GM19240 (cell line): ENCODE results near the gene MCMBP.
"Not testable (repeated sequence)": the region's sequence is repeated elsewhere in the genome, so short reads cannot be mapped to it uniquely, and the experiment has no call there.

ENCODE experiments used
- DNase-seq: peaks from one replicate; pipeline ENCODE4 v3.0.0; 2011; ENCODE audit warnings: low spot score; ENCODE audit not compliant: insufficient read length

The MCMBP gene

GRCh38 chr10:119872610-119872859, at the start of gene MCMBP:
TSS of gene MCMBP (minus strand) at chr10:119872843. CDS start at chr10:119872584, 259 bp downstream.
- no peak for DNase-seq

- no peak for DNase-seq
Measured at GRCh38 chr10:119919826-119920225, 47.2 kb upstream of the MCMBP start.

- no peak for DNase-seq
Measured at GRCh38 chr10:119919271-119919670, 46.6 kb upstream of the MCMBP start.

GRCh38 chr10:119917777-119918176, 45.1 kb upstream of the MCMBP start:
- DNase-seq = no peak

DNA sequence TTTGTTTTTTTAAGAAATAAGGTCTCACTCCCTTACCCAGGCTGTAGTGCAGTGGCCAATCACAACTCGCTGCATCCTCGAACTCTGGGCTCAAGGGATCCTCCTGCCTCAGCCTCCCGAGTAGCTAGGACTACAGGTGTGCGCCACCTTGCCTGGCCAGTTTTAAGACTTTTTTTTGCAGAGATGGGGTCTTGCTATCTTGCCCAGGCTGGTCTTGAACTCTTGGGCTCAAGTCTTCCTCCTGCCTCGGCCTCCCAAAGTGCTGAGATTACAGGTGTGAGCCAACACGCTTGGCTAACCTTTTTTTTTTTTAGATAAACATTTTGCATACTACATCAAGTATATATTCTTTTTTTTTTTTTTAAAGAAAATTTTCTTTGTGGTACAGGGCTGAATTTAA, 38.0 kb upstream of the MCMBP start:
- DNase-seq = no peak

DNA sequence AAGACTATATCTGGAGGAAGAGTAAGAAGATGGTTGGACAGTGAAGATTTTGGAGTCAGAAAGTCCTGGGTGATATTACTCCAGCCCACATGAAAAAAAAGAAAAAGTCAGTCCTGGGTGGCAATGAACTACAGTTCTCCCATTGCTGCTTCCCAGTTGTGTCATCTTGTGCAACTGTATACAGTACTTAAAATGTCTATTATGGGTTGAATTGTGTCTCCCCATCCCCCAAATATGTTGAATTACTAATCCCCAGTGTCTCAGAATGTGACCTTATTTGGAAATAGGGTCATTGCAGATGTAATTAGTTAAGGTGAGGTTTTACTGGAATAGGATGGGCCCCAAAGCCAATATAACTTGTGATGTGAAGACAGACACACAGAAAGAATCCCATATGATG, 35.5 kb upstream of the MCMBP start:
- no peak for DNase-seq

DNA sequence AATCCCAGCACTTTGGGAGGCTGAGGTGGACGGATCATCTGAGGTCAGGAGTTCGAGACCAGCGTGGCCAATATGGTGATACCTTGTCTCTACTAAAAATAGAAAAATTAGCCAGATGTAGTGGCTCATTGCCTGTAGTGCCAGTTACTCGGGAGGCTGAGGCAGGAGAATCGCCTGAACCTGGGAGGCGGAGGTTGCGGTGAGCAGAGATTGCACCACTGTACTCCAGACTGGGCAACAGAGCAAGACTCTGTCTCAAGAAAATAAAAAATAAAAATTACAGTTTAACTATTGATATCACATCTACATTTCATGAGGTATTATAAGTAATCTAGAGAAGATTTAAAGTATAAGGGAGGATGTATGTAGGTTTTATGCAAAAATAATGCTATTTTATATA, 35.1 kb upstream of the MCMBP start:
- not testable (repeated sequence) for DNase-seq

DNA sequence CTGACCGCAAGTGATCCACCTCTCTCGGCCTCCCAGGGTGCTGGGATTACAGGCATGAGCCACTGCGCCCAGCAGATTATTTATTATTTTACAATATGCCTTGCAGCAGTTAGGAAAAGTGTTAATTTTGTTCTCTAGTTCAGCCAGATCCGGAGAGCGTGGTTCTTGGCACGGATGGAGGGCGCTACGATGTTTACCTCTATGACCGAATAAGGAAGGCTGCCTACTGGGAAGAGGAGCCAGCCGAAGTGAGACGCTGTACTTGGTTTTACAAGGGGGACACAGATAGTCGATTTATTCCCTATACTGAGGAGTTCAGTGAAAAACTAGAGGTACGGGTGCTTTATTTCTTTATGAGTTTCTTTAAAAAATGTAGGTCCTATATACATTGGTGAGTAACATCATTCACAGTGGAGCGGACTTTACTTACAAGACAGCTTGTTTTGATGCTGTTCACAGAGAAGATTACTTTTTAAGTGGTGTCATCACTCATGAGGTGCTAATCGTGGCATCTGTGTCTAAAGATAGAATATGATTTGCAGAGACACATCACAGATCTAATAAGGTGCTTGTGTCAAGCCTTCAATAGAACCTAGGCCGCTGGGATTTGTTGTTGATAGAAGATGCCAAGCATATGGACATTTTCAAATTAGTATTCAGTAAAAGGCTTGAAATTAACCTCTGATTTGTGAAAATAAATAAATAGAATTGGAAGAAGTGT, 31.5 kb upstream of the MCMBP start:
- no peak for DNase-seq

GRCh38 chr10:119898577-119898976, 25.9 kb upstream of the MCMBP start:
- DNase-seq = no peak

DNA sequence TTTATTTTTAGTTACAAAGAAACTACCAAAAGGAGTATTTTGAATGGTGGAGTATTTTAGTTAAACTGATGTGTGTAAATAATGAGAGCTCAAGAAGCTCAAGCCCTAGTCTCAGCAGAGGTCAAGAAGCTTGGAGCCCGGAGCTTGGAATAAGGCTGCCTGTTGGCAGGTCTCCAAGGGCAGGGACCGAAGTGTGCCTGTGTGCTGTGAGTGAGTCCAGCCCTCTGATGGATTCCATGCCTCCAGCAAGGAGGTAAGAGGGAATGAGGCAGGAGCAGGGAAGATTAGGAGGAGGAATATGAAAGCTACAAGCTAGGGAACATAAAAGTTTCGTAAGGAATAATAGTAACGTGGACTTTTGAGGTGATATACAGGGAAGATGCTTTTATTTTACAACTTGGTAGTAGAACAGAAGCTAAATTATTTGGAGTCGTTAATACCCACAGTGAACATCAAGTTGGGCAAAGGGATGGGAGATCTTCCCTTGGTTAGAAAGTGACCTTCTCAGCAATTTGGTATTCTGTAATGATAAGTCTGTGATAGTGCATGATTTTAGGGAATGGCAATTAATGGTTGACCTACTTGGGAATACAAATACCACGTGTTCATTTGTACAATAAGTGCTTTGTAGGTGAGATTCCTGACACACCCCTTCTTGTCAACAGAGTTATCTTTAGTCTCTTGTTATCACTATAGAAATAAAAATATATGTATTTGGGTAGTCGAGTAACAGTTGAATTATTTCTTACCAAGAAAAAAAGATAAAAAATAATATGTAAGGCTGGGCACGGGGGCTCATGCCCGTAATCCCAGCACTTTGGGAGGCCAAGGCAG, 24.5 kb upstream of the MCMBP start:
- no peak for DNase-seq

DNA sequence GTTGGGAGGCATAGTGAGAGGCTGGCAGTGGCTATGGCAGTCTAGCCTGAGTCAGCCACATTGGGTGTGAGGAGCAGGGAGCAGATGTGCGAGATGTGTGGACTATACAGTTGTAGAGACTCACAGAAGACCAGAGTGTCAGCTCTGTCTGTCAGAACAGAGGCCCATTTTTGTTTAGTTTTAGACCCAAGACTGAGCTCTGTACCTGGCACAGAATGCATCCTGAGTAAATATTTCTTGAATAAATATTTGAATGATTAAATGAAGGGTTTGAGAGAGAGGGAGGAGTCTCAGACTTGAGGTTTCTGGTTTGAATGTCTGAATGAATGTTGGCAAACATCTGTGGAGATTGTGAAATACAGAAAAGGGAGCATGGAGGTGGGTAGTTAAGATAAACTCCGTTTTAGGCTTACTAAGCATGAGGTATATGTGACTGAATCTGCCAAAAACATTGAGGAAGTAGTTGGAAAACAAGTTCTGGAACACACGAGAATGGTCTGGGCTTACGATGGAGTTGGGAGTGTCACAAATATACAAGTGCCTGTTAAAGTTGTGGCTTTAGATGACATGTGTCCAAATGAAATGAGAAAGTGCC, 23.5 kb upstream of the MCMBP start:
- no peak for DNase-seq

GRCh38 chr10:119893845-119894427, 21.3 kb upstream of the MCMBP start:
- no peak for DNase-seq

DNA sequence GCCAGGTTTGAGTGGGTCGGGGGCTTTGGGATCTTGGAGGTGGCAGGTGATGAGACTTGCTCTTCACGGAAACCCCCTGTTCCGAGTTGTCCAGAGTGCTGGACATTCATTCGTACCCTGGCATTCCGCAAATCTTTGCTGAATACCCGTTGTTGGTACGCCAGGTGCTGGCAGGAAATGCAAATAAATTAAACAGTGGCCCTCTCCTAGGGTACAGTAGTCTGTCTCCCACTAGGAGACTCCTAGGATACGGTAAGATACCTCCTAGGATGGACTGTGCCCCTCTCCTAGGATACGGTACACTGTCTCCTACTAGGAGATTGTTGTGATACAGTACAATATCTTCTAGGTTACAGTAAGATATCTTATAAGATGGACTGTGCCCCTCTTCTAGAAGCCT, 20.4 kb upstream of the MCMBP start:
- DNase-seq = no peak

GRCh38 chr10:119892188-119893065, 19.8 kb upstream of the MCMBP start, which contains the start of gene SEC23IP:
TSS of gene SEC23IP (plus strand) at chr10:119892730. CDS start at chr10:119892783, 53 bp downstream.
- peak; percentile 86 for DNase-seq

DNA sequence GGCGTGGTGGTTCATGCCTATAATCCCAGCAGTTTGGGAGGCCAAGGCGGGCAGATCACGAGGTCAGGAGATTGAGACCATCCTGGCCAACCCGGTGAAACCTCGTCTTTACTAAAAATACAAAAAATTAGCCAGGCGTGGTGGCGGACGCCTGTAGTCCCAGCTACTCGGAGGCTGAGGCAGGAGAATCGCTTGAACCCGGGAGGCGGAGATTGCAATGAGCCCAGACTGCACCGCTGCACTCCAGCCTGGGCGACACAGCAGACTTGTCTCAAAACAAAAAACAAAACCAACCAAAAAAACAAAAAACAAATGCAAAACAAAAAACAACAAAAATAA, 19.2 kb upstream of the MCMBP start:
- not testable (repeated sequence) for DNase-seq

DNA sequence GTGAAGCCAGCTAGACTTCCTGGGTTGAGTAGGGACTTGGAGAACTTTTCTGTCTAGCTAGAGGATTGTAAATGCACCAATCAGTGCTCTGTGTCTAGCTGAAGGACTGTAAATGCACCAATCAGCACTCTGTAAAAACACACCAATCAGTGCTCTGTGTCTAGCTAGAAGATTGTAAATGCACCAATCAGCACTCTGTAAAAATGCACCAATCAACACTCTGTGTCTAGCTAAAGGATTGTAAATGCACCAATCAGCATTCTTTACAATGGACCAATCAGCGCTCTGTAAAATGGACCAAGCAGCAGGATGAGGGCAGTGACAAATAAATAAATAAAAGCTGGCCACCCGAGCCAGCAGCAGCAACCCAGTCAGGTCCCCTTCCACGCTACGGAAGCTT, 17.7 kb upstream of the MCMBP start:
- not testable (repeated sequence) for DNase-seq

DNA sequence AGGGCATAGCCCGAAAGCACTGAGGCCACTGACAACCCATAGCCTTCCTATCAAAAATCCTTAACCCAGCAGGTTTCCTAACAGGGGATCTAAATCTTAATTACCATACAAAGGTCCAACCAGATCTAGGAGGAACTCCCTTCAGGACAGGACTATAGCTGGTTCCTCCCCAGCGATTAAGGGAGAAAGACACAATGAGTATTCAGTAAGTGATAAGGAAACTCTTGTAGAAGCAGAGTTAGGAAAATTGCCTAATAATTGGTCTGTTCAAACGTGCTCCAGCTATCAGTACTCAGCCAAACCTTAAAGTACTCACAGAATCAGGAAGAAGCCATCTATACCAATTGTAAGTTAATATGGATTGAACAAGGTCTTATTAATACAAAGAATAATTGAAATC, 16.6 kb upstream of the MCMBP start:
- not testable (repeated sequence) for DNase-seq

GRCh38 chr10:119888715-119889114, 16.1 kb upstream of the MCMBP start:
- DNase-seq = not testable (repeated sequence)

DNA sequence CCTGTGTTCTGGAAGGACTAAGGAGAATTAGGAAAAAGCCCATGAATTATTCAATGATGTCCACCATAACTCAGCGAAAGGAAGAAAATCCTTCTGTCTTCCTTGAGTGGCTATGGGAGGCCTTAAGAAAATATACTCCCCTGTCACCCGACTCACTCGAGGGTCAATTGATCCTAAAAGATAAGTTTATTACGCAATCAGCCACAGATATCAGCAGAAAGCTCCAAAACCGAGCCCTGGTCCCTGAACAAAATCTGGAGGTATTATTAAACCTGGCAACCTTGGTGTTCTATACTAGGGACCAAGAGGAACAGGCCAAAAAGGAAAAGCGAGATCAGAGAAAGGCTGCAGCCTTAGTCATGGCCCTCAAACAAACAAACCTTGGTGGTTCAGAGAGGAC, 13.4 kb upstream of the MCMBP start:
- not testable (repeated sequence) for DNase-seq

GRCh38 chr10:119883901-119884611, 11.4 kb upstream of the MCMBP start:
- DNase-seq = not testable (repeated sequence)

DNA sequence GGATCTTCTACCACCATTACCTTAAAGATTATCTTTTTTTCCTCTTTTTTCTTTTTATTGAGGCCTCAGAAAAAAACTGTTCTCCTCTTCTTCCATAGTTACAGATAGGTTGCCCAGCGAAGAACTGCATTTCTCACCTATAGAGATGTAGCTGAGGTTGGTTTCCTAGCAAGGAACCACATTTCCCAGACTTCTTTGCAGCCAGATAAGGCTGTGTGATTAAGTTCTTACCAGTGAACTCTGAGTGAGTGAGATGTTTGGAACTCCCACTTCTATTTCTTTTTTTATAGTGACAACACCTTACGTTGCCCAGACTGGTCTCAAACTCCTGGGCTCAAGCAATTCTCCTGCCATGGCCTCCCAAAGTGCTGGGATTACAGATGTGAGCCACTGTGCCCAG, 5.9 kb upstream of the MCMBP start:
- no peak for DNase-seq
